Hematopoietic multipotent progenitor cell treated with erythropoietin and hydrocortisone succinate and interleukin-3 and kit ligand, for 15 days (in vitro differentiated cells): ENCODE results near the gene RPLP1.

Experiments
- DNase-seq: peaks from one replicate; pipeline ENCODE4 v3.0.0-alpha.2; 2015; ENCODE audit warnings: low spot score

Gene RPLP1

GRCh38 chr15:69469467-69470201, 17.0 kb downstream of the RPLP1 start:
- no peak for DNase-seq

GRCh38 chr15:69472046-69472445, 19.4 kb downstream of the RPLP1 start:
- DNase-seq: no peak

- DNase-seq: no peak
Observed at GRCh38 chr15:69472562-69472961, 19.9 kb downstream of the RPLP1 start.

GRCh38 chr15:69474291-69474690, 21.7 kb downstream of the RPLP1 start:
- no peak for DNase-seq

DNA sequence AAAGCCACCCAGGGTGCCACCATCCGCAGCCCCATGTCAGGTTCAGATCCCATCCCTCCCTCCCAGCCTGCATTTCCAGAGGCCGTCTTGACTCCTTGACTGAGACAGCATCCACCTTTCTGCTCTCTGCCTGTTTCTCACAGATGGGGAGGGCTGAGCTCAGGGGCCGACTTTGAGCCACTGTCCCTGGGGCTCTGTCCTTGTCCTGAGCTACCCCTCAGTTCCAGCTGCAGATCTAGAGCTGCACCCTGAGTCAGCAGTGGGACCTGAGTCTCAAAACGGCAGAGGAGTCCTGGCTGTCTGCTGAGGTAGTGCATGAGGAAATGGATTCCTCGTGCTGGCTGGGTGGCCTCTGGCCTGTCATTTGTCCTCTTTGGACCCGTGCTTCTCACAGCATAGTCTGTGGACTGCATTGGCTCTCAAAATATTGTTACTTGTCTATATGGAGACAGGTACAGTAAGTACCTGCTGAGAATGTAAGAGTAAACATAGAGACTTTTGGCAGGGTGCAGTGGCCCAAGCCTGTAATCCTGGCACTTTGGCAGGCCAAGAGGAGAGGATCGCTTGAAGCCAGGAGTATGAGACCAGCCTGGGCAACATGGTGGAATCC, 22.3 kb downstream of the RPLP1 start:
- DNase-seq: no peak

- peak; percentile 69 for DNase-seq
Observed at GRCh38 chr15:69475769-69476358, 23.2 kb downstream of the RPLP1 start.

DNA sequence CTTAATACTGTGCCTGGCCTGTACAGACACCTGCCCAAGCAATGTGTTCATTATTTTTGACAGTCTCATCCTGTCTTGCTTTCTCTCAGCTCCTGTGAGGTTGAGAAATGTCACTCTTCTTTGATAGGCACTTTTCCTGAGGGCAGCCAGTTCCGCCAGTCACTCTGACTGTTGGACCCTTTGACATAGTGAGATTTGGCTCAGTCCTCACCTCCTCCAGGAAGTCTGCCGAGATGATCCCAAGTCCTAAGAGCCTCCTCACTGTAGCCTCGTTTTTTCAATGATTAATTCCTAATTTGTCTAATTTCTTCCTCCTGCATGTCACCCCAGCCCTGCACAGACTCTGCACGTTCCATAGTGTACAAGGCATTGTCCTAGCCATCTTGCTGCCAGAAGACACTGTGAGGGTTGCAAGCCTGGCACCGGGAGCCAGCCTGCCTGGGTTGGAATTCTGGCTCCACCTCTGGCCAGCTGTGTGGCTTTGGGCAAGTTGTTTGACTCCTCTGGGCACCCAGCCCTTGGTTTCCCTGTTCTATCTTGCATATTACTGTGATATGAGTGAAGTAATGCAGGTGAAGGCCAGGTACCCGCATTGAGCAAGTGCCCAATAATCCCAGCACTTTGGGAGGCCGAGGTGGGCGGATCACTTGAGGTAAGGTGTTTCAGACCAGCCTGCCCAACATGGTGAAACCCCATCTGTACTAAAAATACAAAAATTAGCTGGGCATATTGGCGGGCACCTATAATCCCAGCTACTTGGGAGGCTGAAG, 24.3 kb downstream of the RPLP1 start:
- DNase-seq: no peak

DNA sequence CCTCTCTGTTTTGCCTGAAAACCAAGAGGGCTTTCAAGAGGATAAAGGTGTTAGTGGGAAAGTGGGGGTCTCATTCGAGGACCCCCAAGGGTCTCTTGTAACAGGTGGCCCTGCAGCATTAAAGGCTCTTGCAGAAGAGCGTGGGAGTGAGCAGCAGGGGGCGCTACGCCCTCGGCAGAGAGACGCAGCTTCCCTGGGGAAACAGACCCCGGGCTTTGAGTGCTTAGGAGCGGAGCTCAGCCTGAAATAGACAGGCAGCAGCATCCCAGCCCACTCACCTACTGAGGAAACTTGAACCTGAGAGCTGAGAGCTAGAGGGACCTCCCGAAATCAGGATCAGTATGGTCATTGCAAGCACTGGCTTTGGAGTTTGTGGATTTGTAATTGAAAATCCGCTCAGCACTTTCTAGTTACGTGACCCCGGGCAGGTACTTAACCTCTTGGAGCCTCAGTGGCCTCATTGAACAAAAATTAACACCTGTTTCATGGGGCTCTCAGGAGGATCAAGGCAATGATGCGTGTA, 25.7 kb downstream of the RPLP1 start:
- DNase-seq: peak; percentile 39

DNA sequence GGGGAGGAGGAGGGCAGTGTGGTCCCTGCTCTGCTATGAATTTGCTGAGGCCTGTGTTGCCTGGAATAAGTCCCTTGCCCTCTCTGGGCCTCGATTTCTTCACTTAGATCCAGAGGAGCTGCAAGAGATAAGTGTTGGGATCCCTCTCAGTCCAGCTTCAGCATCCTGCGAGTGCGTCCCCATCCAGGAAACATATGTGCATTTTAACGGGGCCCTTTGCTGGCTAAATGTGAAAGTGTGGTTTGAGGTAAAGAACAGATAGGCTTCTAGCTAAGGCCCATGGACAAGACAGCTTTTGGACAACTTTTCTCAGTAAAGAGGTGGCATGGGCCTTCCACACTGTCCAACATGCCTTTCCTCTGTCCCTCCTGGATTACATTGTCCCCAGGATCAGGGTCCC, 26.5 kb downstream of the RPLP1 start:
- DNase-seq: no peak

- no peak for DNase-seq
Observed at GRCh38 chr15:69479971-69480370, 27.4 kb downstream of the RPLP1 start.

GRCh38 chr15:69480932-69481331, 28.3 kb downstream of the RPLP1 start:
- no peak for DNase-seq

DNA sequence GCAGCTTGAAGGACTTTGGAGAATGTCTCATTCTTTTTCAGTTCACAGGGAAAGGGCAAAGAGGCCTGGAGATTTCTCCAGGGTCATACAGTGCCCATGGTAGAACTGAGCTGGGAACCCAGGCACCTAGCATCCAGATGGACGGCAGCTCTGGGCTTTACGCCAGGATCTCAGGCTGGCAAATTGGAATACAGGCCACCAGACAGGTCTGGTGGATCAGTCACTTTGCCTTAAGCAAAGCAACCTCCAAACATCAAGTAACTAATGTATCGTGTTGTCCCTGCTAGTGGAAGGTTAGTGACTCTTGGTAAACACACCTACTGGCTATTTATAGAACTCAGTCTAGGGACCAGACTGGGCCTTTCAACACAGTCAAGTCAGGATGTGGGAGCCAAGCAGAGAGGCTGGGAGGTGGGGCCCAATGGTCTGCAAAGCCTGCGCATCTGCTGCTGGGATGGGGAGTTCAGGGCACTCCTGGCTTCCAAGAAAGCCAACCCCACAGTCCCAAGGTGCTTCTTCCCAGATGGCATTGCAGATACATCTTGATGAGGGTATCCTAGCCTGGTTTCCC, 30.2 kb downstream of the RPLP1 start:
- DNase-seq: no peak

GRCh38 chr15:69484837-69485236, 32.2 kb downstream of the RPLP1 start:
- no peak for DNase-seq

DNA sequence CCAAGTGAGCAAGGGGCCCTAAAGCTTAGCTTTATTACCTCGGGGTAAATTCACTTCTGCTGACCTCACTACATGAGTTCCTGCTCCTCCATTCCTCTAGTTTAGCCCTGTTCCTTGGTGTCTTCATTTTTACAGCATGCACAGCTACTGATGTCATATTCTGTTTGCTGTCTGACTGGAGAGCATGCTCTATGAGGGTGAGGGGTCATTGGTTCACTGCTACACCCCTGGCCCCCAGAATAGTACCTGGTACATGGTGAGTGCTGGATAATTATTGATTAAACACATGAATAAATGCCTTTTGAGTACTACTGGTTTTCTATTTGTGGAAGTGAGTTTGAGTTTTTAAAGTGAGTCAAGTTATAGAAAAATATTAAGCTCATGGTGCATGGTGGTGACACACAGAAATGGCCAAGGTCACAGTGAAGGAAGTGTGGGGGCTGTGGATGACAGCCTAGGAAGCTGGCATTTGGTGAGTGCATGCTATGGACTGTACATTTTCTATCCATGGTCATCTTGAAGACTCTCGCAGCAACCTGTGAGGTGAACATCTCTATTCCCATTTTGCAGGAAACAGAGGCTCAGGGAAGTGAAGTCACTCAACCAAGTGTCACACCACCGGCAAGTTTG, 34.0 kb downstream of the RPLP1 start:
- DNase-seq: no peak

- DNase-seq: no peak
Observed at GRCh38 chr15:69489073-69489571, 36.5 kb downstream of the RPLP1 start.

DNA sequence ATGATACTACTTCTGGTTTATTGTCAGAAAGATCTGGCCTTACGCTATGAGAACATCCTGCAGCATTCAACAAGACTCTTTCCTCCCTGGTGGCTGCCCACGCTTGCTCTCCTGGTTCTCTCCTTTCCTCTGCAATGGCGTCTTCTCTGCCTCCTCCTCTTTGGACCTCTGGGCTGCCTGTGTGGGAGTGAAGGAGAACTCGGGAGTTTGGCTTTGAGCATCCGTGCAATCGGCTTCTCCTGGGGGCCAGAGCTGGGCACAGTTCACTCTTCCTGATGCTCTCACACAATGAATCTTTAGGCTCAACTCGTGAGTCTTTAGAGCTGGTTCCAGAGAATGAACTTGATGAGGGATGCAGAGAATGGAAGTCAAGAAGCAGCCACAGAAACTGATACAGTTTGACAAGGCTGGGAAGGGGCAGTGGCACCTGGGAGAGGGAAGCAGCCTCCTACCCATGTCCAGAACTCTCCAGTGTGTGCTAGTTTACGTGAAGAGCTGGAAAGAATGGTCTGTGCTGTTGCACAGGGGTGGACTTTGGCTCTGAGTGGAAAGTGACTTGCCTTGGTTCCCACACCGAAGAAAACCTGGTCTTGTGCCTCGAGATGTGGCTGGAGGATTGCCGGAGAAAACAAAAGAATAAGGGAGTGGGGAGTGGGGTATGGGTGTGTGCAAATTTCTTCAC, 37.9 kb downstream of the RPLP1 start:
- DNase-seq: no peak

GRCh38 chr15:69491038-69491505, 38.5 kb downstream of the RPLP1 start:
- DNase-seq: no peak

- no peak for DNase-seq
Observed at GRCh38 chr15:69493406-69493805, 40.8 kb downstream of the RPLP1 start.

- no peak for DNase-seq
Observed at GRCh38 chr15:69496001-69496400, 43.4 kb downstream of the RPLP1 start.

GRCh38 chr15:69497076-69497475, 44.5 kb downstream of the RPLP1 start:
- no peak for DNase-seq

GRCh38 chr15:69497667-69498066, 45.0 kb downstream of the RPLP1 start:
- DNase-seq: no peak
